MM.1S (cell line): ENCODE results near the gene FBXW2.

Experiments
- CTCF ChIP-seq: fragments of 300-600 bp; sonication (generic); IDR thresholded peaks from 2 replicates; pipeline ENCODE4 v1.5.1; 2016; ENCODE audit warnings: antibody characterized with exemption, low read length, mixed read lengths
- EZH2 ChIP-seq: fragments of 300-600 bp; sonication (generic); optimal IDR thresholded peaks from 2 replicates; pipeline ENCODE3; 2017; ENCODE audit warnings: low read depth, mild to moderate bottlenecking, antibody characterized with exemption, low read length, mixed read lengths
- EZH2phosphoT487 ChIP-seq: fragments of 300-600 bp; sonication (generic); IDR thresholded peaks from 2 replicates; pipeline ENCODE4 v1.6.1; 2018; ENCODE audit warnings: antibody characterized with exemption, low read length

- TF ChIP-seq CTCF (no peak), EZH2 (no peak), EZH2phosphoT487 (no peak)
Measured at GRCh38 chr9:120733190-120733589, 60.0 kb downstream of the FBXW2 start.
